ENCODE data around the gene STUB1. TPM values are rescaled to one million over a fixed set of nuclear protein-coding genes. Genes with fewer than 3 reads are reported as not detected.

STUB1 gene
- total and polyA plus RNA-seq, 2 of the 8 experiments (the other 6 are each of a cell fraction or from before 2014, with no cell fraction given): 89.9 to 103 TPM

GRCh38 chr16:684961-685696, 4.9 kb downstream of the STUB1 start:
- Histone ChIP-seq H3K9me3 (ENCODE audit: insufficient read depth in 2 of 2, low read depth in 1 of 2, low read length in 1 of 2) (no peaks in the 10 kb centered on the region), H2BK20ac (ENCODE audit: low read length) (no peak overlapping the region), H2BK5ac (ENCODE audit: low read depth, low read length) (peak overlapping the region; percentile 68; the same call in 1 of the 2 replicates), H2AFZ (ENCODE audit: low read length) (no peak overlapping the region), H3K9ac (replicated peaks in 1 of 4; ENCODE audit: extremely low read depth in 1 of 4, low read depth in 3 of 4, low read length in 3 of 4) (no peak overlapping the region), H3K79me1 (ENCODE audit: low read depth, low read length) (peaks cover 10% of the 10 kb centered on the region), H3K4me1 (replicated peaks in 1 of 4; ENCODE audit: control insufficient read depth in 3 of 4, insufficient read depth in 4 of 4, low read length in 3 of 4) (peaks cover 0 to 23% (median 16%) of the 10 kb centered on the region in 4 experiments; a peak in 5 of 7 replicates), H3K18ac (ENCODE audit: extremely low read depth, low read length) (no peak overlapping the region), H3K4ac (replicated peaks; ENCODE audit: insufficient read length, low read depth, low read length) (peak overlapping the region; percentile 85), H3K36me3 (ENCODE audit: control insufficient read depth in 2 of 4, insufficient read depth in 4 of 4, low read length in 3 of 4) (peaks cover 4 to 28% (median 15%) of the 10 kb centered on the region in 4 experiments; a peak in 7 of 8 replicates), H3K23me2 (ENCODE audit: low read depth, low read length) (peaks cover 17% of the 10 kb centered on the region), H3K4me3 (ENCODE audit: extremely low read depth in 1 of 4, insufficient read depth in 2 of 4, low read depth in 3 of 4, low read length in 4 of 4) (no peak overlapping the region), H4K8ac (ENCODE audit: extremely low read depth, insufficient read depth, low read length) (peak overlapping the region; percentile 80), H2BK15ac (ENCODE audit: low read length) (no peak overlapping the region), H2AK5ac (ENCODE audit: low read depth, low read length) (no peak overlapping the region; the same call in 1 of the 2 replicates), H3K14ac (ENCODE audit: insufficient read length) (no peak overlapping the region), H3K79me2 (ENCODE audit: control insufficient read depth in 1 of 2, insufficient read depth in 2 of 2, low read length in 2 of 2) (peaks cover 0 to 12% of the 10 kb centered on the region in 2 experiments; a peak in 1 of 4 replicates), H3K23ac (ENCODE audit: insufficient read length) (no peak overlapping the region), H3K27ac (ENCODE audit: low read depth, low read length) (no peak overlapping the region), H3K27me3 (replicated peaks in 1 of 4; ENCODE audit: control insufficient read depth in 3 of 4, extremely low read depth in 1 of 4, insufficient read depth in 3 of 4, low read length in 3 of 4) (no peaks in the 10 kb centered on the region; a peak in 1 of 7 replicates), H4K20me1 (replicated peaks in 1 of 2; ENCODE audit: control insufficient read depth in 1 of 2, insufficient read depth in 2 of 2, low read length in 2 of 2) (peaks cover 4 to 35% of the 10 kb centered on the region in 2 experiments), H2BK12ac (ENCODE audit: low read depth, low read length) (no peak overlapping the region), H4K91ac (replicated peaks; ENCODE audit: insufficient read length, low read length) (no peak overlapping the region), H3K4me2 (ENCODE audit: insufficient read depth in 1 of 2, low read depth in 2 of 2, low read length in 2 of 2) (peak overlapping the region in 1 of 2 experiments; percentile 63; a peak in 1 of 4 replicates), H3K56ac (replicated peaks; ENCODE audit: insufficient read length, low read depth, low read length) (no peak overlapping the region), H4K5ac (ENCODE audit: insufficient read length, low read depth, low read length) (no peak overlapping the region), H2BK120ac (replicated peaks; ENCODE audit: low read depth, low read length) (no peak overlapping the region)
- FAIRE-seq (no peak), DNase-seq (ENCODE audit: low read depth in 1 of 2, low spot score in 2 of 2) (no peak)
- ChIA-PET CTCF (ENCODE audit: partially characterized antibody) (interaction anchor here (0.9 to 6.0 kb wide), 8 partner anchors 10 to 314 kb away, joined by 3 to 75 read pairs (median 4); partner anchors contain the start of genes RHBDL1 and RHOT2), POLR2A (ENCODE audit: partially characterized antibody) (interaction anchor here (0.6 to 13.3 kb wide), 14 partner anchors 9 to 455 kb away, joined by 3 to 214 read pairs (median 5); partner anchors contain the start of genes ANTKMT, CHTF18, METRN and RHBDL1)
- 94% methylated on average over 40 of the region's 61 CpGs; no CpG with 5 or more reads in 1 of the 2 experiments for WGBS, 2 experiments (ENCODE audit: extremely low coverage in 1 of 2, insufficient coverage in 1 of 2, insufficient read length in 1 of 2, insufficient replicate concordance in 2 of 2, low coverage in 1 of 2, low lambda C conversion rate in 2 of 2, missing lambda C conversion rate in 1 of 2)
- TF ChIP-seq MAFK (IDR thresholded peaks at IDR 0.05; ENCODE audit: low read depth, low read length): no peak
- TF ChIP-seq FOSL1 (IDR thresholded peaks at IDR 0.05; ENCODE audit: insufficient read depth, low read depth, low read length): no peak
- TF ChIP-seq GTF2F1 (IDR thresholded peaks at IDR 0.05; ENCODE audit: borderline replicate concordance, low read depth, low read length): no peak
- TF ChIP-seq ATF3 (IDR thresholded peaks at IDR 0.05; ENCODE audit: insufficient read depth, low read depth, low read length): no peak
- TF ChIP-seq NRF1 (IDR thresholded peaks at IDR 0.05; ENCODE audit: low read depth, low read length): no peak
- TF ChIP-seq EP300 (IDR thresholded peaks at IDR 0.05; ENCODE audit: borderline replicate concordance in 1 of 2, low read depth in 2 of 2, low read length in 2 of 2): no peak
- TF ChIP-seq SIX5 (IDR thresholded peaks at IDR 0.05; ENCODE audit: low read depth, low read length): no peak
- no peak for TF ChIP-seq HDAC2 (IDR thresholded peaks at IDR 0.05; ENCODE audit: borderline replicate concordance in 1 of 2, low read depth in 2 of 2, low read length in 2 of 2)
- no peak for TF ChIP-seq USF2 (IDR thresholded peaks at IDR 0.05; ENCODE audit: low read length)
